Cortex of kidney (tissue), 1 donor: ENCODE results near the gene PDZD7.

Source experiments
- DNase-seq: peaks from one replicate; lab custom pipeline; 2025; lab: John Stamatoyannopoulos, UW

PDZD7 gene

DNA sequence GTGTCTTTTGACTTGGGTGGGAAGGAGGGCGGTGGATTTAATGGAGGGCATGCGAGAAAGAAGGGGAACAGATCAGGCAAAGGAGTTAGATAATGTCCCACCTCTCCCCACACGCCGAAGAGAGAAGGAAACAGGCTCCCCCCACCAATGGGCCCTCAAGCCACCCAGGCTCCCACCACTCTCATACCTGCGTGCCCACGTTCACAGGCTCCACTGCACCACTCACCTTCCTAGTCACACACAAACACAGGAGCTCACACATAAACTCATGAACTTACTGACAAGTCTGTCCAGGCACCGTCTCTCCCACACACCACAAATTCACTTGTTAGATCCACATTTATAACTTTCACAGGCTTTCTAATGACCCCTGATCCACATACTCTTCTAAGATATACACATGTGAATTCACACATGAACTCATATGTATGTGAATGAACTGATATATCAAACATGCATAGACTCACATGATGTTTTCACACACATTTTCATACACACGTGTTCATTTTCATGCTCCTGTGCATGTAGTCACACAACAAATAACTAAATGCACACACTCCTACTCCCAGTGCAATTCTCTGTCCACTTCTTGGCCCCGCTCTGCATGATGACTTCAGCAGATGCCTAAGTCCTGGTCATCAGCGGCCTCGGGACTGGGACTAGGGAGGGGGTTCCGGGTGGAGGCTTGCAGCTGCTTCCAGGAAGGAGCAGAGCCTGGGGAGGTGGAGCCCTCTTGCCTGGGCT is 29.8 kb downstream of the PDZD7 start:
- DNase-seq: no peak

- DNase-seq: no peak
These were observed 30.6 kb downstream of the PDZD7 start for GRCh38 chr10:101000127-101000914.

DNA sequence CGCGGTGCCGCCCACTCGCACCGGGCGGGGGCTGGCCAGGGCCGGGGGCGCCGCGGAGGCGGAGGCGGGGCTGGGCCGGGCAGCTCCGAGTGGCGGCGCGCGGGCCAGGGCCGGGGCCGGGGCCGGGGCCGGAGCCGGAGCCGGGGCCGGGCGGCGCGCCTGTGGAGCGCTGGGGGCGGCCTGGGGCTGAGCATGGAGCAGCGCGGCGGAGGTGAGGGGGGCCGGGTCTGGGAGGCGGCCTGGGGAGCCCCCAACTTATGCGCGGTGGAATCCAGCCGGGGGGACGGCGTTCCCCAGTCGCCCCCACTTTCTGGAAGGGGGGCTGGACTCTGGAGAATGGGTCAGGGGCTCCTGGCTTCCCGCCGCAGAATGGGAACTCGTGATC is 31.2 kb downstream of the PDZD7 start, which contains the start of gene LZTS2:
Gene LZTS2 (plus strand): TSS at position 67 of the 385 bp plus-strand sequence. CDS start 2,731 bp downstream, outside the sequence.
- no peak for DNase-seq

- peak; percentile 24 for DNase-seq
These were observed 31.8 kb downstream of the PDZD7 start for GRCh38 chr10:100998991-100999741.

DNA sequence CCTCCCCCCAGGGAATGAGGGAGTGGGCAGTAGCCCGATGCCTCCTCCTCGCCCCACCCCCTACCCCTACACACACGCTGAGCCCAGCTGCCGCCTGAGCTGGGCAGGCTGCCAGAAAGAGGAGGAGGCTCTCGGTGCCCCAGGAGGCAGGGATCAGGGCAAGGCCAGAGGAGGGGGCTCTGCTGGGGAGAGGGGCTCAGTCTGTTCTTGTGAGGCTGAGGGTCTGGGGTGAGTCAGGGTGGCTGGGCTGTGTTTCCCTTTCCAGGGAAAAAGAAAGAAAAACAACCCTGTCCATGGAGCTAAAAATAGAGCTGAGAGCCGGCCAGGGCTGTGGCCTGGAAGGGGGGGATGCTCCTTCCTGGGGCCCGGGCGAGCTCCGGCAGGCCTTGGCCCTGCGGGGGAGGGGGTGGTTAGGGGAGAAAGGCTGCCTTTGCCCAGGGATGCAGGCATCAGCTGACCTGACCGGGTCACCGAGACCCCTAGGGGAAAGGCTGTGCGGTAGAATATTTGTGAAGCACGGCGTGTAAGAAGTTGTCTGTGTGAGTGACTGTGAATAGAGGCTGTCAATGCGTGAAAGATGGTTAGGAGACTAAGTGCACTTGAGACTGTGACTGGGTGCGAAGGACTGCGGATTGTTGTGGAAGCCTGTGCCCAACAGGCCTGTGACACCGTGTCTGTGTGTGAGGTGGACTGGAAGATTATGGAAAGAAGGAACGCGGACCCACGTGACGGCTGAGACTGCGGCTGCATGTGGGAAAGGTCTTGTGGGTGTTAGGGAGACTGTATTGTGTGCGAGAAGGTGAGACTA is 32.5 kb downstream of the PDZD7 start:
- no peak for DNase-seq

GRCh38 chr10:100997360-100998182 is 33.4 kb downstream of the PDZD7 start:
- DNase-seq: no peak

DNA sequence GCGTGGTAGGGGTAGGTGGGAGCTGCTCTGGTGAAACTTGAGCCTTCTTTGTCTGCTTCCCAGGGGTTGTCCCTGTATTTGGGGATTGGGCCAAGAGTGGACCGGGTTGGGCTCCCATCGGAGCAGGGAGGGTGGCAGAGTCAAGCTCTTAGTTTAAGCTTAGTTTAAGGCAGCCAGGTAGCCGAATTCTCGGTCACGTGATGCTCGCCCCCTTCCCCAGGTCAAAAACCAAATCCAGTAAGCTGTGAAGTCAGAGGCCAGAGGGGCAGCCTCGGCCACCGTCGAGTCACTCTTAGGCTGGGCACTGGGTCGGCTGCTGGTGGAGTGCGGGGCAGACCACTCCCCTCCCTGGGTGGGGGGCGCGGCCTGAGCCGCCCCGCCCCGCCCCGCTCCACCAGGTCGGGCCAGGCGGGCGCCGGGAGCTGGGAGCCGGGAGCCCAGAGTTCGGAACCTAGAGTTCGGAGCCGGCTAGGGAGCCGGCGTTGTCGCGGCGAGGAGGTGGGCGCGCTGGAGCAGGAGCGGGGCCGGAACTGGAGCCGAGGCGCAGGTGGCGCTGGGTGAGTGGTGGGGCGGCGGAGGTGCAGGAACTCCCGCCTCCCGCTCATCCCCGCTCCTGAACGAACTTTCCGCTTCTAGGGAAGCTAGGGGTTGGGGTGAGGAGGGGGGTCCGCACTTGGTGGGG is 34.1 kb downstream of the PDZD7 start:
- DNase-seq: no peak

DNA sequence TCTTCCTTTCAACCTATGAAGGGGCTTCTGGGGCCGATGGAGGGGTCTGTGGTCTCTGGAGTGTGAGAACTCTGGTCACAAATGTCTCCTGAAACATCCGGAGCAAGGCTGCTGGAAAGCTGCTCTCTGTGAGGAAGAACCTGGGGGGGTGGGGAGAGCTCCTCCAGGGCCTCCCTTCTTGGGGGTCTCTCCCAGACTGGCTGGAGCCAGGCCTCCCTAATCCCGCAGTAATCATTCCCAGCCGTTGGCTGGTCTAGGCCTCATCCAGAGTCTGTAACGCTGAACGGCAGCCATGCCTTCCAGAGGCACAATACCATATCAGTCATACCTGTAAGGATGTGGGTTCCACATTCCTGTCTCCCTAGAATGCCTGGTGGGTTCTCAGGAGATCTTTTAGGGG is 35.7 kb downstream of the PDZD7 start:
- no peak for DNase-seq

DNA sequence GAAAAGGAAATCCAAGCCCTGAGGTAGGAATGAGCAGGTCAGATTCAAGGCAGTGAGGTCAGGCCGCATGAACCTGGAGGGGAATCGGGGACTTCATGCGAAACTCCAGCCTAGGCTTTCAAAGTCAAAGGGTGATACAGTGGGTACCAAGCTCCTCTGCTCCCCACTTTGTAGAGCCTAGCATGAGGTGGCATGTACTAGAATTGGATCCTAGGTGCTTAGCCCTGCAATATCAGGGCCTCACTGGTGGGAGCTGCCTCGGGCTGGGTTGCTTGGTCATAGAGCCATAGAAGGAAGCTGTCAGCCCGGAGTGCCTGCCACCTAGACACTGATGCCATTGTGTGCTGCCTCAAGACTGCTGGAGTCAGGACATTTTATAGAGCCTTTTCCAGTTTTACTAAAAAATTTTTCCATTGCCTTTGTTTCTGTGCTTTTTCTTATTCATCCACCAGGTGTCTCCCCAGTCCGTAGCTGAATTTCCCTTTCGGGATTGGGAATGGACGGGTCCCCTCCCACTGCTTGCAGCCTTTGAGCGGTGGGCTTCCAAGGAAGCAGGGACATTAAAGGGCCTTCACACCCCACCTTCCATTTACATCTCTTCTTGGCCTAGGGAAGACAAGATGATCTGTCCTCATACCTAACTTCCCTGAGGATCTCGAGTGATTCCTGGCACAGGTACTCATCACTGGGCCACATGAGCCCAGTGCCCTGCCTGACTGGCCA is 36.8 kb downstream of the PDZD7 start:
- no peak for DNase-seq

DNA sequence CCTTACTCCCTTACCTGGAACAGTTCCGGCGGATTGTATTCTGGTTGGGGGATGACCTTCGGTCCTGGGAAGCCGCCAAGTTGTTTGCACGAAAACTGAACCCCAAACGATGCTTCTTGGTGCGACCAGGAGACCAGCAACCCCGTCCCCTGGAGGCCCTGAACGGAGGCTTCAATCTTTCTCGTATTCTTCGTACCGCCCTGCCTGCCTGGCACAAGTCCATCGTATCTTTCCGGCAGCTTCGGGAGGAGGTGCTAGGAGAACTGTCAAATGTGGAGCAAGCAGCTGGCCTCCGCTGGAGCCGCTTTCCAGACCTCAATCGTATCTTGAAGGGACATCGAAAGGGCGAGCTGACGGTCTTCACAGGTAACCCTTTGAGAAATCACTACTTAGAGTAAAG is 41.8 kb downstream of the PDZD7 start:
- no peak for DNase-seq

DNA sequence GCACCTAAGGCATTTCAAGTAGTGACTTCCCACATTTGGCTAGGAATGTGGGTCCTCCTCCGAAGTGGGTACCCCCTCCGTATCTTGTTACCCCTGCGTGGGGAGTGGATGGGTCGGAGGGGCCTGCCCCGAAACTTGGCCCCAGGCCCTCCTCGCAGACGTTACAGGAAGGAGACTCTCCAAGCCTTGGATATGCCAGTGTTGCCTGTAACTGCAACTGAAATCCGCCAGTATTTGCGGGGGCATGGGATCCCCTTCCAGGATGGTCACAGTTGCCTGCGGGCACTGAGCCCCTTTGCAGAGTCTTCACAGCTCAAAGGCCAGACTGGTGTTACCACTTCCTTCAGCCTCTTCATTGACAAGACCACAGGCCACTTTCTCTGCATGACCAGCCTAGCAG is 42.8 kb downstream of the PDZD7 start:
- no peak for DNase-seq

DNA sequence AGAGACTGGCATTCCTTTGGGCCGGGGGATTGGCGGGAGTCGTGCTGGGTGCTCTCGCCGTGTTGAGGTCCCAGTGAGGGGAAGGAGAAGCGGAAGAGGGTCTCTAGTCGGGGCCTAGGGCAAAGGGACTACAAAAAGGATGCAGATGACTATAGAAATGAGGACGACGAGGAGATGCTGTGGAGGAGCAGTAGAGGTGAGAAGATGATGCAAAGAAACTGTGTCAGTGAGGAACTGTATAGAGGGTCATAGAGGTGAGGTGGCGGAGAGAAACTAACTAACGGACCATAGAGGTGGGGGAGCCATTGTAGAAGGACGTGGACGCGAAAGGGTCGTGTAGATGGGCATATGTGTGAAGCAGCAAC is 43.3 kb downstream of the PDZD7 start:
- DNase-seq: no peak

DNA sequence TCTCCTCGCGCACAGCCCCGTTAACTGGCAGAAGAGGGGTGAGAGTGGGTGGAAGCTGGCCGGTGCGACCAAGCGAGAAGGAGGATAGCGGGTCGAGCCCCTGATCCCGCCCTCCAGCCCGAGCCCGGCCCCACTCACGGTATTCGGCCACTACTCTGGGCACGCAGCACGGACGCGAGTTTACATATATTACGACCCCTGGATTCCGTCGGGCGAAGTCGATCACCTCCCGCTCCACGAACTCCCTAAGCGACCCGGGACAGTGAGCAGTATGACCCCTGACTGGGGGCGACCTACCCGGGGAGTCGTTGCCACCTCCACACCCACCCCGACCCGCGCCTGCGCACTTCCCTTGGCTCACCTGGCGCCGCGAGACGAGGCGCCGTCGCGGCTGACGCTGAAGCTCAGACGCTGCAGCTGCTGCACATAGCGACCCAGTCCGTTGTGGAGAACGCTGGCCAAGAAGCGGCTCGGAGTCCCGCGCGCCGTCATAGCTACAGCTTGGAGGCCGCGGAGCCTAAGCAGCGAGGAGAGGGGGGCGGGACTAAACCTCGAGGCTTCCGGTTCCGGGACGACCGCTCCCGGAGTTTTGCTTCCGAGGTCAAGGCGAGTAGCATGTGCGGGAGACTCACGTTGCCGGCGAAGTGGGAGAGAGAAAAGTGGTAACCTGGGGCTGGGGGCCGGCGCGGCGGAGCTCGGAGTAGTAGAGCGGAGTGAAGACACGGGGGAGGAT is 43.8 kb downstream of the PDZD7 start, which contains the start of the genes MRPL43 and TWNK:
Gene MRPL43 (minus strand): TSS at position 546 of the 733 bp plus-strand sequence. CDS start 54 bp downstream, at position 492.
Gene TWNK (plus strand): TSS at position 592 of the 733 bp plus-strand sequence. CDS start 668 bp downstream, outside the sequence.
- peak; percentile 14 for DNase-seq

DNA sequence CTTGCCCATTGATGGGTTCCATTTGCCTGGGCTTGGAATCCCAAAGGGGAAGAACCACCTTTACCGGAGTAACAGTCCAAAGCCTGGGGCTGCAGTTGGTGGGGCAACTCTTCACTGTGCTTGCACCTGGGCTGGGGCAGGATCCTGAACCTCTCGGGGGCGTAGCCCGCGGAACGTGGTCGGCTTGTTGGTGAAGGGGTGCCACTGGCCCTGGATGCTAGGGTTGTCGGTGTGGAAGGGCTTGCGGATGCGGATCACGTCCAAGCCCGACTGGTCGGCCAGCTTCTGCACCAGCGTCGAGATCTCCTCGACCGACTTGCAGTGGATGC is 44.3 kb downstream of the PDZD7 start:
- DNase-seq: no peak

DNA sequence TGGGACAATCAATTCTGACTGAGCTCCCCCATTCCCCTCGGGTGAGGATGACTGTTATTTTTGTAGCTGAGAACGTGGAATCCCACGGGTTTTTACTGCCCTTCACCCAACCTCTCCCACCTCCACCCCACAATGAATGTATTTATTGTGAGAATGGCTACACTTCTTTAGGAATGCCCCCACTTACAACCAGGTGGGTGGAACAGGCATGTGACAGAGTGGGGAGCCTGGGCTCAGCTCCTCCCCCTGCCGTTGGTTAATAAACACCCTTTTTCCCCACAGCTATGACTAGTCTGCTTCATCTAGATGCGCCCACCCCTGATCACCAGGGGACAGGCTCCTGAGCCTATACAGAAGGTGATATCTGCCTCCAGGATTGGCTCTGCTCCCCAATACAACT is 45.6 kb downstream of the PDZD7 start:
- DNase-seq: no peak

DNA sequence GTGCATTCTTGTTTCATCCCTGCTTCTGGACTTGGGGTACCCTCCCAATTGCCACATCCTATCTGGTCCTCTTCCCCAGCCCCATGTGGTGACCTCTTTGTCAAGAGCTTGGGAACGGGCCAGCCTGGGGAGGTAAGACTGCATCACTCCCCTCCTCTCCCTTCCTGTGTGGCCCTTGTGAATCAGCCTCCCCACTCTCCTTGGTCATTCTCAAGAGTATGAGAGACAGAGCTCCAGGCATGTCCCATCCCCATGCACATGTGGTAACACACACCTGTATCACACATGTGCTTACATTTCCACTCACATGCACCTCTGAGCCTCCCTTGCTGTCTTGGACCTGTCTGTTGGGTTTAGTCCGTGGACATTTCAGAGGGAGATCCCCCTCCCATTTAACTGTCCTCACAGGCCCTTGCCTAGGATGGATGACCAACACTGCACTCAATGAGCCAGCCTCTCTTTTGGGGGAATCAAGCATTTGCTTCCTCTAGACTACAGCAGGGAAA is 46.2 kb downstream of the PDZD7 start:
- no peak for DNase-seq

DNA sequence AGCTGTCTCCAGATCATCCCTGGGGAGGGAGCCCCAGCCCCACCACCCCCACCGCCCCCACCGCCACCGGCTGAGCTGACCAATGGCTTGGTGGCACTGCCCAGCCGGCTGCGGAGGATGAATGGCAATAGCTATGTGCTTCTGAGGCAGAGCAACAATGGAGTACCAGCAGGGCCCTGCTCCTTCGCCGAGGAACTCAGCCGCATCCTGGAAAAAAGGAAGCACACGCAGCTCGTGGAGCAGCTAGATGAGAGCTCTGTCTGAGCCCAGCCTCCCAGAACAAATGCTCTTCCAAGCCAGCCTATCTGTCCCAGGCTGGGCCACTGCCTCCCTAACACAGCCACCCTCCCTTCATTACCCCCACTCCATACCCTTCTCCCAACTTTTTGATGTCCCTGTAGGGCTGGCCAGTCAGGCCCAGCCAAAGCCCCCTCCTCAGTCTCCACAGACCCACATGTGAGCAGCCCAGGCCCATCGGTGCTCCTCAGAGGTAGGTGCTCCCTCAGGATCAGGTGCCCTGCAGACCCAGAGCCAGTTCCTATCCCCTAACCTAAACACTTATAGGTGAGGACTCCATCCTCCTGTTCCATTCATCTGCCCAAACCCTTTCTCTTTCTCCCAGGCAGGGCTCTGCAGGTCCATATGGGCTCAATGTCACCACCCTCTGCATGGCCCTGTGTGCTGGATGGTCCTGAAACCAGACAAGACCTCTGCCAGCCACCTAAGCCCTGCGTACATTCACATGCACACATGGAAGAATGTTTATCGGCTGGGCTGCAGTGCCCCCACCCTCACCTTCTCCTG is 46.9 kb downstream of the PDZD7 start:
- DNase-seq: no peak
